Measurements from ENCODE around the gene PAX5. TPM values are rescaled to one million over a fixed set of nuclear protein-coding genes. Genes with fewer than 3 reads are reported as not detected.
"Not testable (repeated sequence)": the region's sequence is repeated elsewhere in the genome, so short reads cannot be mapped to it uniquely, and the experiment has no call there.

Gene PAX5
- polyA plus RNA-seq, 1 of the 3 experiments (the other 2 are of a cell fraction), result 0.05 TPM

- Histone ChIP-seq H3K27me3 (ENCODE audit: insufficient read depth) (peaks cover 23% of the 10 kb centered on the region), H4K20me1 (ENCODE audit: insufficient read depth) (no peaks in the 10 kb centered on the region), H3K27ac (ENCODE audit: low read depth in 2 of 2, low read length in 1 of 2) (no peak overlapping the region), H3F3A (replicated peaks; ENCODE audit: insufficient read depth) (no peaks in the 10 kb centered on the region), H3K9me2 (no peaks in the 10 kb centered on the region), H3K9me3 (no peaks in the 10 kb centered on the region), H3K4me2 (no peak overlapping the region), H3K4me3 (ENCODE audit: low read depth in 2 of 2, low read length in 1 of 2) (no peak overlapping the region), H3K9ac (no peak overlapping the region), H2AFZ (ENCODE audit: low read depth) (no peak overlapping the region), H3K36me3 (replicated peaks in 1 of 2; ENCODE audit: control insufficient read depth in 1 of 2, insufficient read depth in 2 of 2, low read length in 1 of 2) (no peaks in the 10 kb centered on the region), H3K4me1 (ENCODE audit: control insufficient read depth in 1 of 2, insufficient read depth in 2 of 2, low read depth in 1 of 2, low read length in 1 of 2) (peaks cover 0 to 5% of the 10 kb centered on the region in 2 experiments; a peak in 1 of 4 replicates), H3K79me2 (ENCODE audit: insufficient read depth) (no peaks in the 10 kb centered on the region)
- POLR2A ChIA-PET, result no interaction called here
- TF ChIP-seq YY1 (IDR thresholded peaks at IDR 0.05; ENCODE audit: low read depth), result no peak
- TF ChIP-seq SMC3 (IDR thresholded peaks at IDR 0.05; ENCODE audit: low read depth, low read length), result 0 out of 2 replicates have a peak, but pooled peaks have one; percentile 5
- WGBS (ENCODE audit: low lambda C conversion rate), result 0% methylated on average over 1 of the region's 7 CpGs
- CTCF ChIA-PET, result interaction anchor here (0.9 to 1.2 kb wide), 2 partner anchors 8 to 391 kb away, joined by 3 to 5 read pairs; no protein-coding TSS in a partner anchor
- no peak for DNase-seq
Observed at GRCh38 chr9:36870960-36871359, 163.1 kb downstream of the PAX5 start.

DNA sequence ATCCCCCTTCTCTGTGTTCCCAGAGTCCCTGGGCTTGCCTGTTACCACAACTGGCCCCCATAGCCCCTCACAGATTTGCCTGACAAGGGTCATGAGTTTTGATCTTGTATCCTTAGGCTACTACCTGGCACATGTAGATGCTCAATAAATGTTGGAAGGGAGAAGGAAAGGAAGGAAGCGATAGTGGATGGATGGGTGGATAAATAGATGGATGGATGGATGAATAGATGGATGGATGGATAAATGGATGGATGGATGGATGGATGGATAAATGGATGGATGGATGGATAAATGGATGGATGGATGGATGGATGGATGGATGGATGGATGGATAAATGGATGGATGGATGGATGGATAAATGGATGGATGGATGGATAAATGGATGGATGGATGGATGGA lies 164.5 kb downstream of the PAX5 start:
- 65% methylated on average over 1 of the region's 1 CpG for WGBS (ENCODE audit: low lambda C conversion rate)
- H3K36me3 ChIP-seq (replicated peaks in 1 of 2; ENCODE audit: control insufficient read depth in 1 of 2, insufficient read depth in 2 of 2, low read length in 1 of 2); H3F3A ChIP-seq (replicated peaks; ENCODE audit: insufficient read depth); POLR2A ChIA-PET; H3K4me1 ChIP-seq (ENCODE audit: control insufficient read depth in 1 of 2, insufficient read depth in 2 of 2, low read depth in 1 of 2, low read length in 1 of 2); H3K4me3 ChIP-seq (ENCODE audit: low read depth in 2 of 2, low read length in 1 of 2); H4K20me1 ChIP-seq (ENCODE audit: insufficient read depth); H3K9me3 ChIP-seq; H3K9me2 ChIP-seq; H2AFZ ChIP-seq (ENCODE audit: low read depth); H3K9ac ChIP-seq; H3K4me2 ChIP-seq; DNase-seq; H3K27ac ChIP-seq (ENCODE audit: low read depth in 2 of 2, low read length in 1 of 2); H3K79me2 ChIP-seq (ENCODE audit: insufficient read depth): not testable (repeated sequence)
- CTCF ChIA-PET, result interaction anchor here (0.9 to 1.2 kb wide), 2 partner anchors 9 to 393 kb away, joined by 3 to 5 read pairs; no protein-coding TSS in a partner anchor
- H3K27me3 ChIP-seq (ENCODE audit: insufficient read depth), result peaks cover 31% of the 10 kb centered on the region

GRCh38 chr9:36868586-36869282 lies 165.3 kb downstream of the PAX5 start:
- ChIA-PET POLR2A (interaction anchor here (1.2 kb wide), 1 partner anchor 131 kb away, joined by 3 read pairs; no protein-coding TSS in a partner anchor), CTCF (interaction anchor here (0.6 to 1.4 kb wide), 3 partner anchors 106 to 475 kb away, joined by 3 read pairs; no protein-coding TSS in a partner anchor)
- Histone ChIP-seq H3K4me1 (ENCODE audit: control insufficient read depth in 1 of 2, insufficient read depth in 2 of 2, low read depth in 1 of 2, low read length in 1 of 2) (peaks cover 0 to 5% of the 10 kb centered on the region in 2 experiments; a peak in 1 of 4 replicates), H3K79me2 (ENCODE audit: insufficient read depth) (no peaks in the 10 kb centered on the region), H3K27me3 (ENCODE audit: insufficient read depth) (peaks cover 31% of the 10 kb centered on the region), H4K20me1 (ENCODE audit: insufficient read depth) (no peaks in the 10 kb centered on the region), H3K9me3 (no peaks in the 10 kb centered on the region), H3K9ac (no peak overlapping the region), H3K4me2 (no peak overlapping the region), H3K27ac (ENCODE audit: low read depth in 2 of 2, low read length in 1 of 2) (no peak overlapping the region), H3K36me3 (replicated peaks in 1 of 2; ENCODE audit: control insufficient read depth in 1 of 2, insufficient read depth in 2 of 2, low read length in 1 of 2) (no peaks in the 10 kb centered on the region), H3K4me3 (ENCODE audit: low read depth in 2 of 2, low read length in 1 of 2) (no peak overlapping the region), H3K9me2 (no peaks in the 10 kb centered on the region), H3F3A (replicated peaks; ENCODE audit: insufficient read depth) (no peaks in the 10 kb centered on the region), H2AFZ (ENCODE audit: low read depth) (no peak overlapping the region)
- 64% methylated on average over 10 of the region's 11 CpGs for WGBS (ENCODE audit: low lambda C conversion rate)
- DNase-seq, result no peak
- TF ChIP-seq TEAD4 (IDR thresholded peaks at IDR 0.05; ENCODE audit: borderline replicate concordance, insufficient read depth) (no peak), EZH2phosphoT487 (IDR thresholded peaks at IDR 0.05; ENCODE audit: borderline replicate concordance, low read depth) (no peak), FOXM1 (IDR thresholded peaks at IDR 0.05; ENCODE audit: low read depth) (no peak), JUND (IDR thresholded peaks at IDR 0.05) (no peak), MXI1 (IDR thresholded peaks at IDR 0.05; ENCODE audit: low read depth, low read length) (no peak), GATA2 (CRISPR knock-in tag; IDR thresholded peaks at IDR 0.05) (no peak), TCF12 (IDR thresholded peaks at IDR 0.05) (no peak), SMC3 (IDR thresholded peaks at IDR 0.05; ENCODE audit: low read depth, low read length) (no peak)
- TF ChIP-seq, protein P1, sequence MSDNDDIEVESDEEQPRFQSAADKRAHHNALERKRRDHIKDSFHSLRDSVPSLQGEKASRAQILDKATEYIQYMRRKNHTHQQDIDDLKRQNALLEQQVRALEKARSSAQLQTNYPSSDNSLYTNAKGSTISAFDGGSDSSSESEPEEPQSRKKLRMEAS (IDR thresholded peaks at IDR 0.05; ENCODE audit: low read depth), result no peak
